ENCODE measurements around the gene GLCCI1.

GLCCI1 gene

DNA sequence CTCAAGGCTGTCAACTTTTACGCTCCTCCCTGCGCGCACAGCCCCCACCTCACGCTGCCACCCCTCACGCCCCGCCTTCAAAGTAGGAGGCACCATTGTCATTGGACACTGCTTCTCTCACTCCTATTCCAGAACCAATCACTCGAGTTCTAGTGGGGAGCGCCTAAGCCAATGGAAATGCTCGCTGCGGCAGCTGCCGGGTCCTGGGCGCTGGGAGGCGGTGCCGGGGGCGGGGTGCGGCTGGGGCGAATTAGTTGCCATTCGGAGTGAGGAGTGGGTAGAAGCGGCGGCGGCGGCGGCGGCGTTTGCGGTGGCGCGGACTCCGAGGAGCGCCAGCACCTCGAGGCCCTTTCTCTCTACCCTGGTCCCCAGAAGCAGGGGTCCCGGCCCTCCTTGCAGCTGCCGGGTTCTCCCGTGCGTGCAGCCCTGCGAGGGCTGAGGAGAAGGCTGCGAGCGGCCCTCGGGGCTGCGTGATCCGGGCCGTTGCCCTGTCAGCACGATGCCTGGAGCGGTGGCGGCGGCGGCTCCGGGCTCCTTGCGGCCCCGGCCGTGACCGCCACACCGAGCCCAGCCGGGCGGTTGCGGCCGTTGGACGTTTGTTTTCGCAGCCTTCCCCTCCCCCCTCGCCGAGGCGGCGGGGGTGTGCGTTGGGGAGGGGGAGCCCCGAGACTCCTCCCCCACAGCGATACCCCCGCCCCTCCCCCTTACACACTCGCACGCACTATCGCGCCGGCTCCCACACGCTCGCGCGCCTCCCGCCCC is at the start of gene GLCCI1:
Gene GLCCI1 (plus strand): TSS at position 253 of the 762 bp plus-strand sequence. CDS start 555 bp downstream, outside the sequence.
- peak; percentile 97 for DNase-seq (ENCODE audit: low spot score)

DNA sequence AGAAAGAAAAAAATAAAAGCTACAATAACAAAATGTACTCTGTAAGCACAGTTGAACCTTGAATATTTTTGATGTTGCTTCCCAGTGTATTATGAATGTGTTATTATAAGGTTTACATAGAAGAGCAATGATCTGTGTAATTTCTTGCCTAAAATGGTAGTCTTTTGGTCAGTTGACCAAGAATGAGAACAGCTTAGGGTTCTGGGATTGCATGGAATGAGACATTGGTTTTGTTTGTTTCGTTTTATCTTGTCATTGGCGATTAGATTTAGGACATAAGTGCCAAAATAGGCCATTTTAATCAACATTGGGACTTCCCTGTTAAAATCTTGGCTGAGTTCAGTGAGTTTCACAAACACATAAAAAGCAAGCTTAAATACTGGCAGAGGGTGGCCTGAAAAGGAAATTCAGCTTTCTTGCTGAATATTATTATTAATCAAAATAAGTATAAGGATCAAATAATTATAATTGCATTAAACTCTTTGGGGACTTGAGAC is 49.1 kb upstream of the GLCCI1 start:
- DNase-seq (ENCODE audit: low spot score): no peak

DNA sequence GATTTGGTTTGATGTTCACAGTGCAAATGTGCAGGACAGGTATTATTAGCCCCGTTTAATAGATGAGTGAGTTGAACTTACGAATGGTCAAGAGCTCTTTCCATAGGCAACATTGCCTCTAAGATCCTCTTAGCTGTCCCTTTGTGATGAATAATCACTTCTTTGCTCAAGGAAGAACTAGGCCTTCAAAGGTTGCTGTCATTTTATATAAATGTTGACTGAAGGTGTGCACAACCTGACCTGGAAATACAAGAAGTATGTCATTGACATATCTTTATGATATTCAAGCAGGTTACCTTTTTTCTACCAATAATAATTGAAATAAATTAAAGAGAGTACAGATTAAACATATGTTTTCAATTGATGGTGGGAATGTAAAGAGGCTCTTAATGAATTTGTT is 48.5 kb upstream of the GLCCI1 start:
- DNase-seq (ENCODE audit: low spot score): no peak

- no peak for DNase-seq (ENCODE audit: low spot score)
Measured at GRCh38 chr7:7920481-7920880, 48.1 kb upstream of the GLCCI1 start.

- no peak for DNase-seq (ENCODE audit: low spot score)
Measured at GRCh38 chr7:7921830-7922229, 46.8 kb upstream of the GLCCI1 start.

DNA sequence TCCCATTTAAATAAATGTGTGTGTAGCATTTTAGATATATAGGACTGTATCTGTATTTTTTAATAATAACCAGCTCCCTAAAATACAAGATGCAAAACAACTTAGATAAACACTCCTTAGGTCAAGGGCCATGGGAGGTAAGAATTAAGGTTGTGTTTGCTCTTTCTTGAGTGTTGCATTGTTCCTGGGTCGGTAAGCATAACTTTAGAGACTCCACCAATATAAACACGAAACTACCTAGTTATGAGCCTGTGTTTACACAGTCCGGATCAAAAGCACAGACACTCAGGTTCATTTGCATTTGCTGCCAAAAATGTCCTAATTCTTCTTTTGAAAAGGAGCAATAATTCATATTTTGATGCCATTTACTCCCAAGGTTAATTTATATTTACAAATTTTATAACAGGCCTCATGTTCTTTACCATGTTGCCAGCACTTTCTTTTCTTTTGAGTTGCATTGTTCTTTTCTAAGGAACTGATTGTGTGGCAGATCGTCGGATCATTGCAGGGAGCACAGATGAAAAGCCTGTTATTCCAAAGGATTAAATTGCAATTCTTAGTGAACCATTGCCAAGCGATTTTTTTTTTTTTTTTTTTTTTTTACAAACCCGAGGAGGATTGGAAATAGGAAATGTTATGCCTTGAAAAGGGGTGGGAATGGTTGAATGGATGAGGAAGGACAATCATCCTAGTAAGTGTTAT is 45.8 kb upstream of the GLCCI1 start:
- DNase-seq (ENCODE audit: low spot score): no peak

DNA sequence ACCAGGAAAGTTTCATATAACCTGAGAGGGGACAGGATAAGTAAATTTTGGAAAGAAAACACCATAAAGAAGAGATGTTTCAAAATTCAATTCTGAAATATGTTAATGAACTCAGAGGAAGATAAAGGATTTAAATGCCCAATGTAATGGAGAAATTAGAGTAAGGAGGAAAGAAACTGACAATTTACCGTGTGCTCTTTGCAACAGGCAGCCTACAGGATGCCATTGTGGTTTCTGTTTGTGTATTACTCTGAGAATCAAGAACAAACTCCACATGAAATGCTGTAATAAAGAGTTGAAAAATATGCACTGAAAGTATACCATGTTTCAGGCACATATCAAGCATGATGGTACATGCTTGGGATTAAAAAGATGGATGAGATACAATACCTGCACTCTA is 44.8 kb upstream of the GLCCI1 start:
- no peak for DNase-seq (ENCODE audit: low spot score)

- no peak for DNase-seq (ENCODE audit: low spot score)
Measured at GRCh38 chr7:7924303-7924702, 44.3 kb upstream of the GLCCI1 start.

DNA sequence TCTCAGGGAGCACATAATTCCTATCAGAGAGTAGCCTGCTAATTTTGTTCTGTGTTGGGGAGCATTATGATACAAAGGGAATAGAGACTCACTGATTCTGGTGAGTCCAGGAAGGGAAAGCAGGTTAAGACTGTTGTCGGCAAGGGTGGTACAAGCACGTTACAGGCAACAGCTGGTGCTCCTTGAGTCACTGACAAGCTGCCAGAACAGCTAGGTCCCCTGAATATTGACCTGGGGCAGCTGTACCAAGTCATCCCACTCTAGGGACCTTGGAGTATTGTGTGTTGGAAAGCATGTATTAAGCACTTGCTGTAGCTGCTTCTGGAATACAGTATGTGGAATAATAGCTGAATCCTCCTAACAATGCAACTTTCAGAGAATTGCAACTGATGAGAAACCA is 37.0 kb upstream of the GLCCI1 start:
- no peak for DNase-seq (ENCODE audit: low spot score)

DNA sequence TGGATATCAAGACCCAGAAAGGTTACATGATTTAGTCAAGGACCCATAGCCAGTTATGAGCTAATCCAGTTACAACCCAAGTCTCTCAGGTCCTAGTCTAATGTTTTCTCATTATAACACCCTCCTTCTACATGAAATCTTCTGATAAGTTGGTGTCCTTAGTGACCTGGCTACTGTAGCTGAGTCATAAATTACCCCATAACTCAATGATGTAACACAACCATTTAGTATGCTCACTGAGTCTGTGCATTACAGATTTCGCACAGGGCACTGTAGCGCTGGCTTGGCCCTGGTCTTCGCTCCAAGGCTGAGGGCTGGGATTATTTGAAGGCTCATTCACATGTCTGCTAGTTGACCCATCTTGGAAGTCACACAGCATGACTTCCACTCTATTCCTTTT is 36.0 kb upstream of the GLCCI1 start:
- DNase-seq (ENCODE audit: low spot score): no peak

- no peak for DNase-seq (ENCODE audit: low spot score)
Measured at GRCh38 chr7:7933915-7934526, 34.6 kb upstream of the GLCCI1 start.

DNA sequence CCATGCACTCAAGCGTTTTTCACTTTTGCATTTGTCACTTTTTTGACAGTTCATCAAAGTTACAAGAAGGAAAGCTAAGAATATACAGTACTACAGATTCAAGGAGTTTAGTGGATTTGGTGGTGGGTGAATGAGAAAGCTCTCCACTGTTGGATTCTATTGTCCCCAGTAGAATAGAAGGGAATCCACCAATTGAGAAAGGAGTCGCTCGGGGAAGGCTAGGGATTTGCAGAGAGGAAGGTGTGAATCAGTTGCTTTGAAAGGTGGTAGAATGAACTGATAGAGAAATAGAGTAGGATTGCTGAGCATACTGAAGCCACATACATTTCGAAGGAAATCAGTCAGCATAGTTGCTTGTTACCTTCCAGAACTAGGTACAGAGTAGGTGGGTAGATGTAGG is 33.7 kb upstream of the GLCCI1 start:
- DNase-seq (ENCODE audit: low spot score): no peak

DNA sequence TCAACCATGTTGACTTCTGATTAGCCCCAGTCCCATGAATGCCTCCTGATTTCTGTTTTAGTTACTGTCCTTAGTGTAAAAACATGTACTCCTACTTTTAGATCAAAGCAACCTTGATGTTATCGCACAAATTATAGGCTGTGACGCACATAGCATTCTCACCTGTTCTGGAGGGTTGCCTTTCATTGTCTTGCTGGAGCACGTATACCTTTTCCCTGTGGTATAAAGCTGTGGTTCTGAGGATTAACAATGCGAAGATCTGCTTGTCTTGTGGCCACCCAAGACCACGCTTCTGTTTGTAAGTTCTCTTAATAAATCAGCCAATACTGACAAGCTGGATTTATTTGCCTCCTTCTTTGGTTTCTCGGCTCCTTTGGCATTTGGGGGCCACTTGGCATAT is 30.1 kb upstream of the GLCCI1 start:
- DNase-seq (ENCODE audit: low spot score): no peak

- DNase-seq (ENCODE audit: low spot score): no peak
Measured at GRCh38 chr7:7943951-7944350, 24.6 kb upstream of the GLCCI1 start.

GRCh38 chr7:7944619-7945282 is 23.8 kb upstream of the GLCCI1 start:
- DNase-seq (ENCODE audit: low spot score): no peak

- DNase-seq (ENCODE audit: low spot score): no peak
Measured at GRCh38 chr7:7946486-7946885, 22.1 kb upstream of the GLCCI1 start.

GRCh38 chr7:7948232-7948631 is 20.4 kb upstream of the GLCCI1 start:
- DNase-seq (ENCODE audit: low spot score): no peak

GRCh38 chr7:7953806-7954205 is 14.8 kb upstream of the GLCCI1 start:
- no peak for DNase-seq (ENCODE audit: low spot score)

GRCh38 chr7:7956531-7957128 is 12.0 kb upstream of the GLCCI1 start:
- peak; percentile 49 for DNase-seq (ENCODE audit: low spot score)

DNA sequence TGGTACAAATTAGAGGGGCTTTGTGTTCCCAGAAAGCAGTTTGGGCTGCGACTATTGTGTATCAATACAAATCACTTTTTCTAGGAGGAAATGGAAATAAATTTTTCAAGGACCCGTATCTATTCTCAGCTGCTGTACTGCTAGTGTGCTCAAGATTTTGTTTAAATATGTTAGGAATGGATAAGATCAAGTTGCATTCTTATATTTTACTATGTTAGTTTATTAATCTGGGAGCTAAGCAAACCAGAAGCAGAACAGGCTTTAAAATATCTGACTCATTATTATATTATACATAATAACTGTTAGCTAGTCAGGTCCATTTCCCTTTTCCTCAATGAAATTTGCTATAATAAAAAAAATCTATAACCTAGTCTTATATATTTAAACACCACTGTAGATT is 11.1 kb upstream of the GLCCI1 start:
- no peak for DNase-seq (ENCODE audit: low spot score)

- DNase-seq (ENCODE audit: low spot score): no peak
Measured at GRCh38 chr7:7959979-7960670, 8.5 kb upstream of the GLCCI1 start.

Measured in AG08395 (cell line).